Dedifferentiated amniotic fluid mesenchymal stem cell (primary cell): ENCODE data around the gene SEMA3D.

Experiments
- DNase-seq: peaks from one replicate; pipeline ENCODE4 v3.0.0-alpha.2; 2016; ENCODE audit errors: extremely low spot score

The SEMA3D gene

GRCh38 chr7:85079434-85079833 lies 107.4 kb downstream of the SEMA3D start:
- no peak for DNase-seq

GRCh38 chr7:85078181-85078580 lies 108.7 kb downstream of the SEMA3D start:
- no peak for DNase-seq

GRCh38 chr7:85075864-85076263 lies 111.0 kb downstream of the SEMA3D start:
- DNase-seq = no peak

GRCh38 chr7:85074992-85075391 lies 111.9 kb downstream of the SEMA3D start:
- DNase-seq = no peak

- DNase-seq = no peak
Observed at GRCh38 chr7:85074016-85074415, 112.8 kb downstream of the SEMA3D start.

GRCh38 chr7:85070967-85071628 lies 115.8 kb downstream of the SEMA3D start:
- peak; percentile 48 for DNase-seq

GRCh38 chr7:85068799-85069198 lies 118.1 kb downstream of the SEMA3D start:
- peak; percentile 79 for DNase-seq

- DNase-seq = no peak
Observed at GRCh38 chr7:85067371-85067770, 119.5 kb downstream of the SEMA3D start.

- DNase-seq = no peak
Observed at GRCh38 chr7:85065888-85066485, 120.9 kb downstream of the SEMA3D start.

GRCh38 chr7:85065306-85065705 lies 121.5 kb downstream of the SEMA3D start:
- no peak for DNase-seq

GRCh38 chr7:85062651-85063050 lies 124.2 kb downstream of the SEMA3D start:
- DNase-seq = no peak

- DNase-seq = no peak
Observed at GRCh38 chr7:85061456-85061855, 125.4 kb downstream of the SEMA3D start.

GRCh38 chr7:85060696-85061095 lies 126.2 kb downstream of the SEMA3D start:
- DNase-seq = no peak

GRCh38 chr7:85055906-85056305 lies 130.9 kb downstream of the SEMA3D start:
- no peak for DNase-seq

GRCh38 chr7:85055196-85055595 lies 131.7 kb downstream of the SEMA3D start:
- no peak for DNase-seq

GRCh38 chr7:85054306-85054705 lies 132.6 kb downstream of the SEMA3D start:
- DNase-seq = no peak

- no peak for DNase-seq
Observed at GRCh38 chr7:85052894-85053293, 134.0 kb downstream of the SEMA3D start.

GRCh38 chr7:85052056-85052737 lies 134.7 kb downstream of the SEMA3D start:
- no peak for DNase-seq

- DNase-seq = no peak
Observed at GRCh38 chr7:85046534-85046933, 140.3 kb downstream of the SEMA3D start.

GRCh38 chr7:85041605-85042216 lies 145.1 kb downstream of the SEMA3D start:
- DNase-seq = peak; percentile 53

GRCh38 chr7:85039196-85039923 lies 147.5 kb downstream of the SEMA3D start:
- no peak for DNase-seq

- DNase-seq = no peak
Observed at GRCh38 chr7:85038466-85038865, 148.4 kb downstream of the SEMA3D start.
